Measurements from ENCODE around the gene NRP2. TPM values are rescaled to one million over a fixed set of nuclear protein-coding genes. Genes with fewer than 3 reads are reported as not detected.
A peak's percentile ranks its signal among the peaks of the same experiment; 100 is the strongest.

The NRP2 gene
- total RNA-seq, 1 donor from 2014 or later, result 76.7 TPM

DNA sequence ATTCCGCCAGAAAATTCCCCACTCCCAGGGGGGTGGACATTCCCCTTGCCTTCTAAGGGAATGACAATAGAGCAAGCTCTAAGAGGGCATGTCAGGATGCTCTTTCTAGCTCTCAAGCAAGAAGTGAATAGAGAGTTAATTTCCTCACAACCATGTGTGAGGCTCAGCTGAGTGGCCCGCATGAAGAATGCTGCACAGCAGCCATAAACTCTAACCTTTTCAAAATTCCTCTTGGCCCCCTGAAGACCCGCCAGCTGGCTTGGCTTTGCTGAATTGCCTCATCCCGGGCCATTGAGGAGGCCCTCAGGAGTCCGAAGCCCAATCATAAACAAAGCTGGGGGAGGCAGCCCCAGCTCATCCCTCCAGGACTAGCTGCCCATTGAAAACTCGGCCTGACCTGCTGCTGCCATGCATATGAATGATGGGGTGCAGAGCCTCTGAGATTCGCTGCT lies 38.2 kb downstream of the NRP2 start:
- Histone ChIP-seq H3K36me3 (ENCODE audit: insufficient read depth, low read length) (peaks cover 31% of the 10 kb centered on the region), H3K4me3 (ENCODE audit: insufficient read depth, low read depth, low read length) (no peak overlapping the region), H3K9ac (ENCODE audit: low read length) (no peak overlapping the region), H2AFZ (ENCODE audit: low read depth, low read length) (no peak overlapping the region), H3K79me2 (ENCODE audit: insufficient read depth, low read length) (no peaks in the 10 kb centered on the region), H3K4me1 (ENCODE audit: insufficient read depth, low read length) (no peaks in the 10 kb centered on the region), H3K4me2 (ENCODE audit: low read length) (no peak overlapping the region), H3K27me3 (ENCODE audit: insufficient read depth, low read length) (no peaks in the 10 kb centered on the region), H3K27ac (ENCODE audit: low read depth, low read length) (no peak overlapping the region), H4K20me1 (ENCODE audit: insufficient read depth, low read length) (no peaks in the 10 kb centered on the region), H3K9me3 (ENCODE audit: insufficient read depth, low read depth, low read length) (no peaks in the 10 kb centered on the region)
- no peaks in the 10 kb centered on the region for H3K9me3 Mint-ChIP-seq (ENCODE audit: unreplicated experiment)
- no peak for DNase-seq (ENCODE audit: low read depth)
- peaks cover 2% of the 10 kb centered on the region for H3K27me3 Mint-ChIP-seq (ENCODE audit: low read depth, unreplicated experiment)
- H3K4me1 Mint-ChIP-seq (ENCODE audit: low read depth, unreplicated experiment), result peaks cover 38% of the 10 kb centered on the region
- TF ChIP-seq, protein P1, sequence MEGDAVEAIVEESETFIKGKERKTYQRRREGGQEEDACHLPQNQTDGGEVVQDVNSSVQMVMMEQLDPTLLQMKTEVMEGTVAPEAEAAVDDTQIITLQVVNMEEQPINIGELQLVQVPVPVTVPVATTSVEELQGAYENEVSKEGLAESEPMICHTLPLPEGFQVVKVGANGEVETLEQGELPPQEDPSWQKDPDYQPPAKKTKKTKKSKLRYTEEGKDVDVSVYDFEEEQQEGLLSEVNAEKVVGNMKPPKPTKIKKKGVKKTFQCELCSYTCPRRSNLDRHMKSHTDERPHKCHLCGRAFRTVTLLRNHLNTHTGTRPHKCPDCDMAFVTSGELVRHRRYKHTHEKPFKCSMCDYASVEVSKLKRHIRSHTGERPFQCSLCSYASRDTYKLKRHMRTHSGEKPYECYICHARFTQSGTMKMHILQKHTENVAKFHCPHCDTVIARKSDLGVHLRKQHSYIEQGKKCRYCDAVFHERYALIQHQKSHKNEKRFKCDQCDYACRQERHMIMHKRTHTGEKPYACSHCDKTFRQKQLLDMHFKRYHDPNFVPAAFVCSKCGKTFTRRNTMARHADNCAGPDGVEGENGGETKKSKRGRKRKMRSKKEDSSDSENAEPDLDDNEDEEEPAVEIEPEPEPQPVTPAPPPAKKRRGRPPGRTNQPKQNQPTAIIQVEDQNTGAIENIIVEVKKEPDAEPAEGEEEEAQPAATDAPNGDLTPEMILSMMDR (IDR thresholded peaks at IDR 0.05; ENCODE audit: insufficient read depth, low read depth, low read length), result no peak
- no peak for TF ChIP-seq EZH2 (IDR thresholded peaks at IDR 0.05; ENCODE audit: insufficient read depth, low read length)
- peaks cover 19% of the 10 kb centered on the region for H3K36me3 Mint-ChIP-seq (ENCODE audit: low read depth, unreplicated experiment)
- H3K27ac Mint-ChIP-seq (ENCODE audit: unreplicated experiment), result no peak overlapping the region
- no peak overlapping the region for H3K4me3 Mint-ChIP-seq (ENCODE audit: unreplicated experiment)
- no peak for FAIRE-seq

GRCh38 chr2:205721057-205721449 lies 38.8 kb downstream of the NRP2 start:
- TF ChIP-seq, protein P1 (IDR thresholded peaks at IDR 0.05; ENCODE audit: insufficient read depth, low read depth, low read length), result peak; percentile 38
- no peak for TF ChIP-seq EZH2 (IDR thresholded peaks at IDR 0.05; ENCODE audit: insufficient read depth, low read length)
- Histone ChIP-seq H3K4me2 (ENCODE audit: low read length) (no peak overlapping the region), H4K20me1 (ENCODE audit: insufficient read depth, low read length) (no peaks in the 10 kb centered on the region), H3K36me3 (ENCODE audit: insufficient read depth, low read length) (peaks cover 37% of the 10 kb centered on the region), H3K9ac (ENCODE audit: low read length) (no peak overlapping the region), H3K27ac (ENCODE audit: low read depth, low read length) (no peak overlapping the region), H3K4me3 (ENCODE audit: insufficient read depth, low read depth, low read length) (no peak overlapping the region), H3K4me1 (ENCODE audit: insufficient read depth, low read length) (no peaks in the 10 kb centered on the region), H3K9me3 (ENCODE audit: insufficient read depth, low read depth, low read length) (no peaks in the 10 kb centered on the region), H3K79me2 (ENCODE audit: insufficient read depth, low read length) (no peaks in the 10 kb centered on the region), H3K27me3 (ENCODE audit: insufficient read depth, low read length) (no peaks in the 10 kb centered on the region), H2AFZ (ENCODE audit: low read depth, low read length) (no peak overlapping the region)
- DNase-seq (ENCODE audit: low read depth), result no peak
- FAIRE-seq, result no peak
- Mint-ChIP-seq H3K36me3 (ENCODE audit: low read depth, unreplicated experiment) (peaks cover 24% of the 10 kb centered on the region), H3K4me3 (ENCODE audit: unreplicated experiment) (no peak overlapping the region), H3K27me3 (ENCODE audit: low read depth, unreplicated experiment) (peaks cover 2% of the 10 kb centered on the region), H3K27ac (ENCODE audit: unreplicated experiment) (no peak overlapping the region), H3K4me1 (ENCODE audit: low read depth, unreplicated experiment) (peaks cover 38% of the 10 kb centered on the region), H3K9me3 (ENCODE audit: unreplicated experiment) (no peaks in the 10 kb centered on the region)

DNA sequence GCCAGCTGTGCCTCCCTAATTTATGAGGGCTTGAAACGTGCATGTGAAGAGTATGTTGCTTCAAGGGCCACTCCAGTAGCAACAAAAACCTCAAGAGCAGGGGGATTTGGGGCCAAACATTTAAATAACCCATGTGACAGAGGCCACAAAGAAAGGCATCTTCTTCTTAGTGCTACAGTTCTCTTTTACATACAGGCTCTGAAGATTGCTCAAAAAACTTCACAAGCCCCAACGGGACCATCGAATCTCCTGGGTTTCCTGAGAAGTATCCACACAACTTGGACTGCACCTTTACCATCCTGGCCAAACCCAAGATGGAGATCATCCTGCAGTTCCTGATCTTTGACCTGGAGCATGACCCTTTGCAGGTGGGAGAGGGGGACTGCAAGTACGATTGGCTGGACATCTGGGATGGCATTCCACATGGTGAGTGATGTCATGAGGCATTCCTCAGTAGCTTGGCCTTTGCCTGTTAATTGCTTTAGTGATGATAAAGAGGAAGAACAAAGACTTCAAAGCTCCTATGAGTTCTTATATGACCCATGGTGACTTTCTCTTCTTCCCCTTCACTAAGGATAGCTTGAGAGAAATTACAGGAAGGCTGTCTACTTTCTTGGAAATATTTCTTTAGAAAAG lies 40.1 kb downstream of the NRP2 start:
- FAIRE-seq (no peak), DNase-seq (ENCODE audit: low read depth) (no peak)
- Mint-ChIP-seq H3K4me1 (ENCODE audit: low read depth, unreplicated experiment) (peaks cover 38% of the 10 kb centered on the region), H3K27ac (ENCODE audit: unreplicated experiment) (peak overlapping the region; percentile 19), H3K36me3 (ENCODE audit: low read depth, unreplicated experiment) (peaks cover 29% of the 10 kb centered on the region), H3K9me3 (ENCODE audit: unreplicated experiment) (no peaks in the 10 kb centered on the region), H3K4me3 (ENCODE audit: unreplicated experiment) (no peak overlapping the region), H3K27me3 (ENCODE audit: low read depth, unreplicated experiment) (peaks cover 2% of the 10 kb centered on the region)
- Histone ChIP-seq H2AFZ (ENCODE audit: low read depth, low read length) (no peak overlapping the region), H3K9ac (ENCODE audit: low read length) (no peak overlapping the region), H3K79me2 (ENCODE audit: insufficient read depth, low read length) (no peaks in the 10 kb centered on the region), H3K27ac (ENCODE audit: low read depth, low read length) (no peak overlapping the region), H3K4me2 (ENCODE audit: low read length) (no peak overlapping the region), H3K4me1 (ENCODE audit: insufficient read depth, low read length) (no peaks in the 10 kb centered on the region), H3K9me3 (ENCODE audit: insufficient read depth, low read depth, low read length) (no peaks in the 10 kb centered on the region), H3K27me3 (ENCODE audit: insufficient read depth, low read length) (no peaks in the 10 kb centered on the region), H4K20me1 (ENCODE audit: insufficient read depth, low read length) (no peaks in the 10 kb centered on the region), H3K36me3 (ENCODE audit: insufficient read depth, low read length) (peaks cover 41% of the 10 kb centered on the region), H3K4me3 (ENCODE audit: insufficient read depth, low read depth, low read length) (no peak overlapping the region)
- TF ChIP-seq EZH2 (IDR thresholded peaks at IDR 0.05; ENCODE audit: insufficient read depth, low read length), result no peak
- TF ChIP-seq, protein P1 (IDR thresholded peaks at IDR 0.05; ENCODE audit: insufficient read depth, low read depth, low read length), result no peak

Measured in astrocyte (in vitro differentiated cells and primary cell).